Sigmoid colon (tissue), 7 donors: ENCODE results near the gene HOXA10. TPM values are rescaled to one million over a fixed set of nuclear protein-coding genes. Genes with fewer than 3 reads are reported as not detected.

Experiments used
- DNase-seq: peaks from one replicate; pipeline ENCODE4 v3.0.0-alpha.2; 2019
- H3K27ac ChIP-seq, 4 donors: fragments of 200-600 bp; sonication (generic); one replicate each; pipeline ENCODE4 v1.5.1; 2016 to 2019; ENCODE audit warnings: mild to moderate bottlenecking in 1 of 4
- H3K27me3 ChIP-seq, 3 donors: fragments of 200-600 bp; sonication (generic); one replicate each; pipeline ENCODE4 v1.5.1; 2019; ENCODE audit warnings: mild to moderate bottlenecking in 1 of 3
- H3K36me3 ChIP-seq, 4 donors: fragments of 200-600 bp; sonication (generic); one replicate each; pipeline ENCODE4 v1.5.1; 2016 to 2019
- H3K4me1 ChIP-seq, 4 donors: fragments of 200-600 bp; sonication (generic); one replicate each; pipeline ENCODE4 v1.5.1; 2017 to 2019
- H3K4me3 ChIP-seq, 4 donors: fragments of 200-600 bp; sonication (generic); one replicate each; pipeline ENCODE4 v1.5.1; 2017 to 2019; ENCODE audit warnings: mild to moderate bottlenecking in 2 of 4, moderate library complexity in 1 of 4
- H3K9me3 ChIP-seq, 4 donors: fragments of 200-600 bp in 3 of 4; sonication (generic) in 3 of 4; one replicate each; pipeline versions ENCODE4 v1.5.1 to v1.6.1; 2013 to 2019
- EP300 ChIP-seq, 4 donors: sonication (generic); formaldehyde crosslinking; IDR thresholded peaks; one replicate each; pipeline ENCODE4 v1.6.1; 2017; ENCODE audit warnings: antibody characterized with exemption in 4 of 4
- POLR2A ChIP-seq, 2 donors: fragments of 450-650 bp; IDR thresholded peaks; one replicate each; pipeline ENCODE4 v1.6.1; 2016; ENCODE audit warnings: antibody characterized with exemption in 2 of 2, mild to moderate bottlenecking in 2 of 2, moderate library complexity in 2 of 2
- POLR2AphosphoS5 ChIP-seq, 4 donors: sonication (generic); formaldehyde crosslinking; IDR thresholded peaks; one replicate each; pipeline ENCODE4 v1.6.1; 2017; ENCODE audit warnings: antibody characterized with exemption in 4 of 4
- WGBS, 2 donors: extraction: QIAGEN DNeasy Blood & Tissue Kit; methylation state at CpG; one replicate each; pipeline ENCODE4 v1.1.7; 2013; 5-methylcytosine and 5-hydroxymethylcytosine counted together
- intact Hi-C: fragments of 100-400 bp; cut with DNase I; formaldehyde crosslinking; loops from one replicate; pipeline ENCODE4 v1.15.1; 2023
- polyA plus RNA-seq, 3 donors: library from polyadenylated mRNA; stranded (reverse); fragments of 200-250 nt; gene quantifications; one replicate each; pipeline ENCODE4 v1.2.3, GENCODE V29; 2013
- total RNA-seq, 4 donors: library from RNA; depleted of rRNA; stranded (reverse); fragments of >200 nt; gene quantifications; one replicate each; pipeline ENCODE4 v1.1.0, GENCODE V29; 2016
- TF ChIP-seq, protein P1 (sequence below), 4 experiments: fragments of 450-650 bp in 3 of 4; fragments of 200-600 bp in 1 of 4; IDR thresholded peaks; one replicate each; pipeline ENCODE4 v1.5.1; 2016 to 2019; ENCODE audit warnings: antibody characterized with exemption in 4 of 4, mild to moderate bottlenecking in 3 of 4, moderate library complexity in 2 of 4
- donor health status: healthy with polysubstance abuse.
- donor health status: Bipolar disorder and iron deficiency.
- donor health status: healthy.

HOXA10 gene
- total and polyA plus RNA-seq, 7 donors = 22.2 to 64.0 (median 55.1) TPM

DNA sequence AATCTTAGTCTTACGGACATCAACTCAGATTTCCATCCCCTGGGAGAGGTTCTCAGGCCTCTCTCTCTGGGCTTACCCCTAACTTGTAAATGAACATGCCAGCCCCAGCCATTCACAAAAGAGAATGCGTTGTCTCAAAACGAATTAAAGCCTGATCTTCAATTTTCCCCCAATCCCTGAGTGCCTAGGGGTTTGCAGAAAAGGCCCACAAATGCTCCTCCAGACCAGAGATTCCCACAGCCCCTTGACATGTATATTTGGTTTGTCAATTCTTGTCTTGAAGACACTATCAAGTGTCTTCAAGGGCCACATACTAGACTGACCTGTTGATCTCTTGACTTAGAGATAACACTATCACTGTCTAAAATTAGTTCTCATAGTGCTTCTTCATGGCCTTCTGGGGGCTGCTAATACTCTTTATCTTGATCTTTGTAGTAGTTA lies 37.7 kb upstream of the HOXA10 start:
- H3K27me3 ChIP-seq = peaks cover 3 to 70% (median 13%) of the 10 kb centered on the region in 3 donors
- H3K4me1 ChIP-seq = peaks cover 0 to 10% (median 7%) of the 10 kb centered on the region in 4 donors
- 51 to 79% methylated on average over 3 of the region's 3 CpGs for WGBS, 2 donors
- H3K4me3 ChIP-seq = no peak overlapping the region
- DNase-seq = no peak
- H3K9me3 ChIP-seq = no peaks in the 10 kb centered on the region
- intact Hi-C loops = no loop called here
- TF ChIP-seq, protein P1, sequence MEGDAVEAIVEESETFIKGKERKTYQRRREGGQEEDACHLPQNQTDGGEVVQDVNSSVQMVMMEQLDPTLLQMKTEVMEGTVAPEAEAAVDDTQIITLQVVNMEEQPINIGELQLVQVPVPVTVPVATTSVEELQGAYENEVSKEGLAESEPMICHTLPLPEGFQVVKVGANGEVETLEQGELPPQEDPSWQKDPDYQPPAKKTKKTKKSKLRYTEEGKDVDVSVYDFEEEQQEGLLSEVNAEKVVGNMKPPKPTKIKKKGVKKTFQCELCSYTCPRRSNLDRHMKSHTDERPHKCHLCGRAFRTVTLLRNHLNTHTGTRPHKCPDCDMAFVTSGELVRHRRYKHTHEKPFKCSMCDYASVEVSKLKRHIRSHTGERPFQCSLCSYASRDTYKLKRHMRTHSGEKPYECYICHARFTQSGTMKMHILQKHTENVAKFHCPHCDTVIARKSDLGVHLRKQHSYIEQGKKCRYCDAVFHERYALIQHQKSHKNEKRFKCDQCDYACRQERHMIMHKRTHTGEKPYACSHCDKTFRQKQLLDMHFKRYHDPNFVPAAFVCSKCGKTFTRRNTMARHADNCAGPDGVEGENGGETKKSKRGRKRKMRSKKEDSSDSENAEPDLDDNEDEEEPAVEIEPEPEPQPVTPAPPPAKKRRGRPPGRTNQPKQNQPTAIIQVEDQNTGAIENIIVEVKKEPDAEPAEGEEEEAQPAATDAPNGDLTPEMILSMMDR (IDR thresholded peaks at IDR 0.05) = no peak
- TF ChIP-seq POLR2AphosphoS5 (IDR thresholded peaks at IDR 0.05) = peak in 1 of 4 donors; percentile 47
- no peak overlapping the region for H3K27ac ChIP-seq
- H3K36me3 ChIP-seq = no peaks in the 10 kb centered on the region

DNA sequence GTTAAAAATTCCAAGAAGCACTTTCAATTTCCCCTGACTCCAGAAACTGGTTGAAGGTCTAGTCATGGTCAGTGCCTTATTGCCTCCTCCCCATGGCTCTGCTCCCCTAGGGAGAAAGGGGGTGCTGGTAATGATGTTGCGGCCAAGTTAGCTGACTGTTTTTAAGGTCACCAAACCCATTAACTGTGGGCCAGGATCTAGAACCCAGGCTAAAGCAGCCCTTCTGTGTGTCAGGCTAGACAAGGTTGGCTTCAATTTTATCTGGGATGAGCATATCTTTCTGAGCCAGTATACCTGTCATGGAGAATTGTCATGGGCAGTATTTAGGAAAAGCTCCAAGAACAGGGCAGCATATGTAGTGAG lies 36.9 kb upstream of the HOXA10 start:
- peaks cover 3 to 74% (median 14%) of the 10 kb centered on the region in 3 donors for H3K27me3 ChIP-seq
- H3K9me3 ChIP-seq = no peaks in the 10 kb centered on the region
- intact Hi-C loops = no loop called here
- H3K4me3 ChIP-seq = no peak overlapping the region
- no peak for DNase-seq
- no peaks in the 10 kb centered on the region for H3K36me3 ChIP-seq
- WGBS, 2 donors = 79 to 83% methylated on average over 1 of the region's 1 CpG
- TF ChIP-seq POLR2AphosphoS5 (IDR thresholded peaks at IDR 0.05) (no peak), POLR2A (IDR thresholded peaks at IDR 0.05) (no peak), EP300 (IDR thresholded peaks at IDR 0.05) (no peak)
- TF ChIP-seq, protein P1 (IDR thresholded peaks at IDR 0.05) = no peak
- H3K27ac ChIP-seq = no peak overlapping the region
- peaks cover 0 to 10% (median 7%) of the 10 kb centered on the region in 4 donors for H3K4me1 ChIP-seq

DNA sequence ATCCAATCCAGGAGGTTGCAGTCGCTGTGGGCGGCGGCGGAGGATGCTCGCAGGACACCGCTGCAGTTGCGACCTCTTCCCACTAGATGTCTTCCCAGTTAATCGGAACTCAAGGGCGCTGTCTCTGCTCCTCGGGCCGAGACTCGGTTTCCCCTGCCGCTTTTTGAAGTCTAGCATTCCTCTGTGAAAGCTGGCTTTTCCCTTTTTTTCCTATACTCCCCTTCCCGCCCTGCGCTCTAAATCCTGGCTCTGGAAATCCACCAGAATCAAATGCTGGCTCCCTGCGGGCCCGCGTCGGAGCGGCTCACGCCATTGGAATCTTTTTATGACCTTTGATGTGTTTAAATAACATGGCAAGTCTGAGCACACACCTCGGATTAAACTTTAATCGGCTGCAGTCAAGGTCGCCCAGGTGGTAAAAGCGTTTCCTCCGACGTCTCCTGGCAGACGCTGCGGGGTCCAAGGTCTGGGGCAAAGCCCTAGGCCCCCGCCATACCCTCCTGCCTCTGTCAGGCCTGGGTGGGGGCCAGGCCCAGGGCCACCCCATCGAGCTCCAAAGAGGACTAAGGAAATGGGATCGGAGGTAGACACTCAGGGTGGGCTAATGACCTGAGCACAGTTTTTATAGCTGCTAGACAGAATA lies 36.4 kb upstream of the HOXA10 start:
- no peak for TF ChIP-seq POLR2AphosphoS5 (IDR thresholded peaks at IDR 0.05)
- TF ChIP-seq POLR2A (IDR thresholded peaks at IDR 0.05) = no peak
- TF ChIP-seq, protein P1 (IDR thresholded peaks at IDR 0.05) = peak; percentile 64 to 91 (median 86)
- no peaks in the 10 kb centered on the region for H3K9me3 ChIP-seq
- DNase-seq = peak; percentile 82
- peaks cover 0 to 12% (median 10%) of the 10 kb centered on the region in 4 donors for H3K4me1 ChIP-seq
- intact Hi-C loops = no loop called here
- 2 to 8% methylated on average over 32 of the region's 32 CpGs for WGBS, 2 donors
- H3K27me3 ChIP-seq = peaks cover 7 to 79% (median 19%) of the 10 kb centered on the region in 3 donors
- H3K27ac ChIP-seq = peak overlapping the region in 1 of 4 donors; percentile 21
- H3K4me3 ChIP-seq = peak overlapping the region; percentile 7 to 42 (median 35)
- no peaks in the 10 kb centered on the region for H3K36me3 ChIP-seq

DNA sequence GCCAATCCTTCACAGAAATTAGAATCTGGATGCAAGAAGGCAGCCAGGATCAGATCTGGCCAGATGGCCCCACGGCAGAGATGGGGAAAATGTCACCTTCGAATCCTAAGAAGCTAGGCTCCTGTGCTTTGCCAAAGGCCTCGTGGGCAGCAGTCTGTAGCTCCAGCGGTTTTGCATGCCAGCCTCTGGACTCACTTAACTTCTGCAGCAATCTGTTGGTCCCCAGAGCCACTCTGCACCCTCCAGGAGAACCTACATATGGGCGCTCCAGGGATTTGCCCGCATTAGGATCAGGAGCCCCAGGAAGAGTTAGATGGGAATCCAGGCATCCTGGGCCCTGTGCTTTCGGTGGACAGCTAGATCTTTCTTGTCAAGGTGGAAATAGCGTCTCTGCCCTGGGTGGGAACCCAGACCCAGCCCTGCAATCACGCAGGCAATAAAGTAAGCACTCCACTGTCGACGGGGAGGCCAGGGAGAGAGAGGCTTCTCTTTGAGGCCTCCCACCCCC lies 35.9 kb upstream of the HOXA10 start:
- WGBS, 2 donors = 18 to 38% methylated on average over 11 of the region's 11 CpGs
- intact Hi-C loops = loop anchor here (5.0 to 10.0 kb wide), 2 partner anchors 32 to 1195 kb away; partner anchors contain the start of gene EVX1
- peaks cover 0 to 18% (median 16%) of the 10 kb centered on the region in 4 donors for H3K4me1 ChIP-seq
- H3K4me3 ChIP-seq = peak overlapping the region in 2 of 4 donors; percentile 39 to 42
- H3K36me3 ChIP-seq = no peaks in the 10 kb centered on the region
- H3K27me3 ChIP-seq = peaks cover 12 to 85% (median 24%) of the 10 kb centered on the region in 3 donors
- DNase-seq = no peak
- H3K9me3 ChIP-seq = no peaks in the 10 kb centered on the region
- TF ChIP-seq, protein P1 (IDR thresholded peaks at IDR 0.05) = no peak
- TF ChIP-seq POLR2A (IDR thresholded peaks at IDR 0.05) (no peak), POLR2AphosphoS5 (IDR thresholded peaks at IDR 0.05) (no peak), EP300 (IDR thresholded peaks at IDR 0.05) (no peak)
- no peak overlapping the region for H3K27ac ChIP-seq
